Activated T-helper 9 cell treated with anti-CD3 and anti-CD28 coated beads, Interleukin-2, amount 50 U/mL, for 16 hours (primary cell): ENCODE measurements around the gene DEAF1.

Experiments
- DNase-seq: peaks from one replicate; pipeline ENCODE4 v3.0.0-alpha.2; 2020; ENCODE audit warnings: low read depth

DEAF1 gene

DNA sequence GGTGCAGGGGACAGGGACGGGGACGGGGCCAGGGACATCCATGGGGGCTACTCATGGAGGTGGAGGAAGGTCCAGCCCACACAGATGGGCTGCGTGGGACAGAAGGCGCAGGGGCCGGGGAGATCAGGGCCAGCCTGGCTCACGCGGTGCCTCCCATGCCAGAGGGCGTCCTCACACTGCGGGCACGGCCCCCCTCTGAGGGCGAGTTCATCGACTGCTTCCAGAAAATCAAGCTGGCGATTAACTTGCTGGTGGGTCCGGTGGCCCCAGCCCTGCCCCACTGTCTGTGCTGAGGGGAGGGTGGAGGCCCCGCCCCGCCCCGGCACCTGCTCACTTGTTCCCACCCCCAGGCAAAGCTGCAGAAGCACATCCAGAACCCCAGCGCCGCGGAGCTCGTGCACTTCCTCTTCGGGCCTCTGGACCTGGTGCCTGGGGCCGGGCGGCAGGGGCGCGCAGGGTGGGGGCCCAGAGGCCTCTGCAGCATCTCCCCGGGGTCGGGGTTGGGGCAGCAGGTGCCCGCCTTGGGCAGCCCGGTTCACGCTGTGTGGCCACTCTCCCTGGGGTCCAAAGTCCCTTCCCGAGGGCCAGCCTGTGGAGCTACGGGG is 26.8 kb upstream of the DEAF1 start:
- no peak for DNase-seq

DNA sequence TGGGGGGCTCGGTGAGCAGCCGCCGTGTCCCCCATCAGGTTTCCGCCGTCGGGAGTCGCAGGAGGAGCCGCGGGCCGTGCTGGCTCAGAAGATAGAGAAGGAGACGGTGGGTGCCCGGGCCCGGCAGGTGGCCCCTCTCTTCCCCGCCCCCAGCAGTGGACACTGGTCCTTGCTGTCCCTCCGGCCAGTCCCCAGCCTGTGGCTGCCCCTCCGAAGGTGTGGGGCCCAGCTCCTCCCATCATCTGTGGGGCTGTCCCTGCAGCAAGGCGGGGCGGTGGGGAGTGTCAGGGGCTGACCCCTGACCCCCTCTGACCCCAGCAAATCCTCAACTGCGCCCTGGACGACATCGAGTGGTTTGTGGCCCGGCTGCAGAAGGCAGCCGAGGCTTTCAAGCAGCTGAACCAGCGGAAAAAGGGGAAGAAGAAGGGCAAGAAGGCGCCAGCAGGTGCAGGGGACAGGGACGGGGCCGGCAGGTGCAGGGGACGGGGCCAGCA is 26.3 kb upstream of the DEAF1 start:
- DNase-seq, result no peak

DNA sequence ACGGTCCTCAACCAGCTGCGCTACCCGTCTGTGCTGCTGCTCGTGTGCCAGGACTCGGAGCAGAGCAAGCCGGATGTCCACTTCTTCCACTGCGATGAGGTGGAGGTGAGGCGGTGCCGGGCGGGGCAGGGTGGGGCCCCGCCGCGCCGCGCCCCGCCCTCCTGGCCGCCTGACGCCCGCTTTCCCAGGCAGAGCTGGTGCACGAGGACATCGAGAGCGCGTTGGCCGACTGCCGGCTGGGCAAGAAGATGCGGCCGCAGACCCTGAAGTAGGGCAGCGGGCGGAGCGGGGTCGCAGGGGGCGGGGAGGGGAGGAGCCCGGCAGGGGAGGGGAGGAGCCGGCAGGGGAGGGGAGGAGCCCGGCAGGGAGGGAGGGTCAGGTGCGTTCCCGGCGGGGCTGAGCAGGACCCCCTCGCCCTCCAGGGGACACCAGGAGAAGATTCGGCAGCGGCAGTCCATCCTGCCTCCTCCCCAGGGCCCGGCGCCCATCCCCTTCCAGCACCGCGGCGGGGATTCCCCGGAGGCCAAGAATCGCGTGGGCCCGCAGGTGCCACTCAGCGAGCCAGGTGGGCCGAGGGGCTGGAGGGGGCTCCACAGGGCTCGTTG is 25.7 kb upstream of the DEAF1 start:
- peak; percentile 50 for DNase-seq

DNA sequence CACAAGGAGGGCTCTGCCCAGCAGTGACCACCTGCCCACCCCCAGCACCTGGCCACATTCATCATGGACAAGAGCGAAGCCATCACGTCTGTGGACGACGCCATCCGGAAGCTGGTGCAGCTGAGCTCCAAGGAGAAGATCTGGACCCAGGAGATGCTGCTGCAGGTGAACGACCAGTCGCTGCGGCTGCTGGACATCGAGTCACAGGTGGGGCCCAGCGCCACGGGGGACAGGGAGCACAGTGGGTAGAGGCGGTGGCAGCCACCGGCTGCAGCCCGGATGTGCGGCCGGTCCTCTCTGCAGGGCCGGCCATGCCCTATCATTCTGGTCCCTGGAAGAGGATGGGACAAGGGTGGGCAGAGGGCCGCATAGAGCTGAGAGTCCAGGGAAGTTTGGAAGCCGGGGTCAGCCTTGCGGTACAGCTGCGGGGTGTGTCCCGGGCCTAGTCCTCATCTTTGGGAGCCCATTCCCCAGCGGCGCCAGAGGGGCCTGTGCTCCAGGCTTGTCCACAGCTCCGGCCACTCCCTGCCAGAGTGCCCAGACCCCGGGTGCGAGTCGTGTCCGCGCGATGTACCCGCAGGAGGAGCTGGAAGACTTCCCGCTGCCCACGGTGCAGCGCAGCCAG is 25.1 kb upstream of the DEAF1 start:
- DNase-seq, result no peak

DNA sequence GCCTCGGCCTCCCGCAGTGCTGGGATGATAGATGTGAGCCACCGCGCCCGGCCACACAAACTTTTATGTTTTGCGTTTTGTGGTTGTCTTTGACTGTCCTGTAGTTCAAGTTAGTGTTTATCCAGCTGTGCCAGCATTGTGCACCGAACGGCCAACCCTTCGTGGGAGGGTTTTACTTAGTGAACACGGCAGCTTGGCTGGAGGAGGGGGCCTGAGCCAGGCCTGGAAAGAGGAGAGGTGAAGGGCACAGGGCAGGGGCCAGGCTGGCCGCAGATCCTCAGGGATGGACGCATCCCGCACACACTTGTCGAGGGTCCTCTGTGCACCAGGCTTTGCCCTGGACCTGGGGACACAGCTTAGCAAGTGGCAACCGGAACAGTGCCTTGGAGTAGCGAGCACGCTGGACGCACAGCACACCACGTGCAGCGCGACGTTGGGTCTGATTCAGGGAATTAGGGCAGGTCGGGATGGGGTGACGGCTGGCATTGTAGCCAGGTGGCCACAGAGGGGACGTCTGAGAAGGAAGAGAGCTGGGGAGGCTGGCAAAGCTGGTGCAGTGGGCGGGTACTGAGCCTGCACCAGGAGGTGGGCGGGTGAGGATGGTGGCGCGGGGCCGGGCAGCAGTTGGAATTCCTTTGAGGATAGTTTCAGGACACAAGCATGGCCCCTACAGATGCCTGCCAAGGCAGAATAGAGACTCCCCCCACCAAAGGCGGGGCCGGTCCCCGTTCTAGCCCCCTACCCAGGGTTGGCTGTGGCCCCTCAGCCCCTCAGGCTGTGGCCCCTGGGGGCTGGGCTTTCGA is 24.4 kb upstream of the DEAF1 start:
- no peak for DNase-seq

DNA sequence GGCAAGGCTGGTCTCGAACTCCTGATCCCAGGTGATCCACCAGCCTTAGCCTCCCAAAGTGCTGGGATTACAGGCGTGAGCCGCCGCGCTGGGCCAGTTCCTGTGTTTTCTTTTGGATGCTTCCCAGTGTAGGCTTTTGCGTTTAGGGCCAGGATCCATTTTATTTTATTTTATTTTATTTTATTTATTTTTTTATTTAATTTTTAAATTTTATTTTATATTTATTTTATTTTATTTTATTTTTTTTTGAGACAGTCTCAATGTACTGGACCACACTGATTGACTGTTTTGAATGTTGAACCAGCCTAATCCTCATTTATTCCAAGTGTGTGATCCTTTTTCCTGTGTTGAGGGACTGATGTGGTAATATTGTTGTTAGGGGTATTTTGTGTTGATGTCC is 19.4 kb upstream of the DEAF1 start:
- no peak for DNase-seq

DNA sequence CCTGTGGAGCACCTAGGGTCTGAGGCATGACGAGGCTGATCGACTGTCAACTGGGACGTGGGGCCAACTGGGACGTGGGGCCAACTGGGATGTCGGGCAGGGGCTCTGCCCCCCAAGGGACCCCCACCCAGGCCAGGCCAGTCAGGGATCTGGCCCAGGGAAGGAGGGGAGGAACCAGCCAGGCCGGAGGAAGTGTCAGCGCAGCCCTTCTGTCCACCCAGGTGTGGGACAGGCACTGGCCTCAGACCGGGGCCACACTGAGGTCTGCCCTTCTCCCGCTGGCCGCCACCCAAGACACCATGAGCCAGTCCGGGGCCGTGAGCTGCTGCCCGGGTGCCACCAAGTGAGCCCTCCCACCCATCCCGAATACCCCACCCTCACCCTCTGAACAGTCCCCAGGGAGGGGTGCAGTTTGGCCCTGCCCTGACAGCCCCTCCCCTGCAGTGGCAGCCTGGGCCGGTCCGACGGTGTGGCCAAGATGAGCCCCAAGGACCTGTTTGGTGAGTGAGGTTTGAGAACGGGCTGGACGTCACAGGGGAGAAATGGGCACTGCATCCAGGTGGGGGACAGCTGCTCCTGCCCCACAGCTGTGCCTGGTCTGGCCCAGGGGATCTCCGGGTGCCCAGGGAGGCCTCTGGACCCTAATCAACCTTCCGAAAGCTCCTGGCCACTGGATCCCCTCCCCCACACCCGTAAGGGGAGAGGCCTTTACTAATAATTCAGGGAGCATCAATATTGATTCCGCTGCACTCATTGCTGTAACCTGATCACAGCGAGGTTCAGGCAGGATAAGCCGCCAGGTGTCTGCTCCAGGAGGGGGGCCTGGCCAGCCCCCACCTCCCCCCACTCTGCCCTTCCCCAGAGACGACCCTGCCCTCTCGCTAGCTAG is 14.3 kb upstream of the DEAF1 start:
- DNase-seq, result no peak

DNA sequence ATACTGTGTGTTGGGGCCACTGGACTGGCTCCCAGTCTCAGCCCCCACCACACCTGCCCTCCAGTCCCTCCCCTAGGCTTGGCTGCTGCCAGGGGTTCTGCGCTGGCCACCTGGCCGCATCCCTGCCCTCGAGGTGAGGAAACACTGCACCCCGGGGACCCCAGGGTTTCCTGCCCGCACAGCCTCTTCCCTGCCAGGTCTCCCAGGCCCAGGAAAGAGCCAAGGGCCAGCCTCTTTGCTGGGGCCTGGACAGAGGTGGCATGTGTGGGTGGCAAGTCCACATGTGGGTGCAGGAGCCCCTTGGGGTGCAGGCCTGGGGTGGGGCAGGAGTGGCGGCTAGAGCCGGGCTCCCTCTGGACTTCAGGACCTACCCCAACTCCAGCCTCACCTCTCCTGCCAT is 13.5 kb upstream of the DEAF1 start:
- DNase-seq, result no peak

DNA sequence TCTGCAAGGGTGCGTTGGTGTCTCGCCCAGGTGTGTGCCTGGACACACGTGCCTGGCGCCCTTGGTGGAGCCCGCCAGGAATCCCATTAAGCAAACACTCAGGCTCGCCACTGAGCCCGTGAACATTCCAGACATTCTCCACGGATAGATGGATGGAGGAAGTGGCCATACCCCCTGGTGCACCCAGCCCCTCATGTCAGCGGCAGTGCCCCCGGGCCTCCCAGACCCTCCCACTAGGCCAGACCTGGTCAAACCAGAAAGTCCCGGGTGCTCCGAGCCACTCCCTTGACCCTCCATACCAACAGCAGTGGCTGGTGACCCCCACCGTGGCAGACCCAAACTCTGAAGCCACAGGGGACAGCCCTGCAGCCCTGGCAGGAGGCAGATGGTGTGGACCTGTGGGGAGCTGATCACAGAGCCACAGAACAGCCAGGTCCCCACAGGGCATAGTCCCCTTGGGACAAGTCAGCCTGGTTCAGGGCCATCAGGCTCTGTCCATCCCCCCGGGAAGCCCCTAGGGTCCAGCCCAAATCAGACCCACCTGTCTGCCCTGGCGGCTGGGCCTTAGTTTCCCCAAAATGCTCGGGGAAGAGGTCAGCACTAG is 12.9 kb upstream of the DEAF1 start:
- DNase-seq, result no peak

DNA sequence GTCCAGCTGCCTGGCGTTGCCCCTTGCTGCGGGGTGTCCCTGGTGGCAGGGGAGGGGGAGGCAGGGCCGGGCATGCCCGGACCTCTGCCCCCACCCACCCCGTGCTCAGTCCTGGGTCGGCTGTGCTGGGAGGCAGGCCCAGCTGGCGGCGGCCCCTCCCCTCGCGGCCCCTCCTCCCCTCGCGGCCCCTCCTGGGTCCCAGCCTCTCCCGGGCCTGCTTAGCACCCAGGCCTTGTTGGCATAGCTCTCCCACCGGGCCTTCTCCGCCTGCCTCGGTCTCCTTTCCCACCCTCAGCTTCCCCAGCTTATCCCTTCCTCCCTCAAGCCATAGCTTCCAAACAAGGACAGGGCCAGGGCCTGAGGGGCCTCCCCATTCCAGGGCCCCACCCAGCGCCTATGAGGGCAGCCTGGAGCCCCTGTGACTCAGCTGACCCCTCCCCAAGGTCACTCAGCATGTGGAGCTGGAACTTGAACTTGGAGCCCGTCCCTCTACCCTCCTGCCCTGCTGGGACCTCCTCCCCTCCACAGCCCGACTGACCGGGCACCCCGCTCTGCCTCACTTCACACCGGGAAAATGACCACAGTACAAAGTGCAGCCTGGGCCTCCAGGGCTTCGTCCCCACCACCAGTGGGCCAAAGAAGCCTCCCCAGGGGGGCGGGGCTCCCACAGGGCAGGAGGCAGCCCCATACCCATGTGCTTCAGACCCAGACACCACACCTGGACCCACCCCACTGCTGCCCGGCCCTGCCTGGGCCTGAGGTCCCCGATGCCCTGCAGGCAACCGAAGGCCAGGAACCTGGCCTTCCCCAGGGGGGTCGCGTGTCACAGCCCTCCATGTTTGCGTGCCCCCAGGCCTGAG is 12.2 kb upstream of the DEAF1 start:
- DNase-seq, result no peak

DNA sequence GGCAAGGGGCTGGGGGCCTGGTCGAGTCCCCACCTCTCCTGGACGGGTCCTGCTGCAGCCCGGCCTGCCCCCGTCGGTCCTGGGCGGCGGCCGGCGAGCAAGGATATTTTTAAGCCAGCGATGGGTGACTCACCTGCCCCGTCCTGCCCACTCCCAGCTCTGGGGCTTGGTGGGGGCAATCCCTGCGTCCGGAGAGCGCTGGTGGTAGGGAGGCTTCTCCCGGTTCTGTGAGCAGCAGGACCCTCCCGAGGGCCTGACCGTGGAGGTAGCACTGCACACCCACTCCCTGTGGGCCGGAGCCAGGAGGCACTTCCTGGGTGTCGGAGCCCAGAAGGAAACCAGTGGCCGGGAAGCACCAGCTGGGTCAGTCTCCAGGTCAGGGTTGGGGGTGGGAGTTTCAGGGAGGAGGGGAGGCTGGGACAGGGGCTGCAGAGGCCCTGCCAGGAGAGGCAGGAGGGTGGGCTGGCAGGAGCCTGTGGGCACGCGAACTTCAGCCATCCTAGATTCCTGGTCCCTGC is 11.5 kb upstream of the DEAF1 start:
- DNase-seq, result no peak

DNA sequence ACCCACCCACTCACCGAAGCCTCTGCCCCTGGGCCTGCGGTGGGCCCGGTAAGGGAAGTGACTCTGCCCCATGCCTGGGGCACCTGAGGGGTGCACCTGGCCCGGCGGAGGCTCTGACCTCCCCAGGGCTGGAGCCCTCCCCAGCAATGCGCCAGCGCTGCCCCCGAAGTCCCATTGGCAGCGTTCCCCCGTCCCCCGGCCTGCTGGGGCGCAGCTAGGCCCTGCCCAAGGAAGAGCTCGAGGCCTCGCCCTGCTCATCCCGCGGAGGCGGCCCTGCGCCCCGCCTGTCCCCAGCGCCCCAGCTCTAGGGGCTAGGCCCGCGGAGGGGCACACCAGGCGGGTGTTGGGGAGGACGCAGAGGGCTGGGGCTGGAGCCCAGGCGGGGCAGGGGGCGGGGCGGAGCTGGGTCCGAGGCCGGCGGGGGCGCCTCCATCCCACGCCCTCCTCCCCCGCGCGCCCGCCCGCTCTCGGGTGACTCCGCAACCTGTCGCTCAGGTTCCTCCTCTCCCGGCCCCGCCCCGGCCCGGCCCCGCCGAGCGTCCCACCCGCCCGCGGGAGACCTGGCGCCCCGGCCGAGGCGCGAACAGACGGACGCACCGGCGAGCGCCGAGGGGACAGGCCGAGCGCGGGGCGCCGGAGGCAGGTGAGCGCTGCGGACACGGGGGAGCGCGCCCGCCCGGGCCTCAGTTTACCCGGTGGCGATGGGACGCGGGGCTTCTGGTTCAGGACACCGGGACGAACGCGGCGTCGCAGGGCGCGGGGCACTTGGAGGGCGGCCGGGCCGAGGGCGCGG is 10.8 kb upstream of the DEAF1 start, which contains the start of gene EPS8L2:
TSS of gene EPS8L2 (plus strand) at position 586 of the 793 bp plus-strand sequence. CDS start 3,177 bp downstream, outside the sequence.
- DNase-seq, result no peak

DNA sequence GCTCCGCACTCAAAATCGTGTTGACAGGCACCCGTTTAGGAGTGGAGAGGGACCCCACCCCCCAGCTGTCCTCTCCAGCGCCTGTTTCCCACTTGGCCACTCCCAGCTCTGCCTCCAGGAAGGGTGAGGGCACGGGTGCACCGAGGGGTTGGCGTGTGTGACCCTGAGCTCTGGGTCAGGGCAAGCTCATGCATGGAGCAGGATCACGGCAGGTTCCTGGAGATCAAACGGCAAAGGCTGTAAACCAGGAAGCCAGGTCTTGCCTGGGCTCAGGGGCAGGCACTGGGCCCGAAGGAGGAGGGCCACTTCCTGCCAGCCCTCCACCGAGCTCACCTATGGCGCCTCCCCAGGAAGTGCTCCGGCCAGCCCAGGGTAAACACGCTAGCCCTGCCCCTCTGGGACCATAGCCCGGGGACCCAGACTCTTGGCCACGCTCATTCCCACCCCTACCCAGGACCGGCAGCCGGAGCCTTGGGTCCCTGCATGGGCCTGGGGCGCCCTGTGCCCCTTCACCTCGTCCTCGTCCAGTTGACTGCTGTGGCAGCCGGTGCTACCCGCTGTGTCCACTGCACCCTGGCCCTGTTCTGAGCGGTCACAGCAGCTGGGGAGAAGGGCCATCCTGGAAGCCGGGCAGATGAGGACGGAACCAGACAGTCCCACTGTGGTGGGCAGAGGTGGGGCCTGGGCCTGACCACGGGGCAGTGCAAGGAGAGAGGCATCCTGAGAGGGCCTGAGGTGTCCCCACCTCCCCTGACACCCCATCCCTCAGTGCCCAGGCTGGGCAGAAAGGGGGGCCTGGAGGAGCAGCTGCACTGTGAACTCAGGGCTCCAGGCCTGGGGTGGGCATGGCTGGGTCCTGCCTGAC is 10.0 kb upstream of the DEAF1 start:
- no peak for DNase-seq

DNA sequence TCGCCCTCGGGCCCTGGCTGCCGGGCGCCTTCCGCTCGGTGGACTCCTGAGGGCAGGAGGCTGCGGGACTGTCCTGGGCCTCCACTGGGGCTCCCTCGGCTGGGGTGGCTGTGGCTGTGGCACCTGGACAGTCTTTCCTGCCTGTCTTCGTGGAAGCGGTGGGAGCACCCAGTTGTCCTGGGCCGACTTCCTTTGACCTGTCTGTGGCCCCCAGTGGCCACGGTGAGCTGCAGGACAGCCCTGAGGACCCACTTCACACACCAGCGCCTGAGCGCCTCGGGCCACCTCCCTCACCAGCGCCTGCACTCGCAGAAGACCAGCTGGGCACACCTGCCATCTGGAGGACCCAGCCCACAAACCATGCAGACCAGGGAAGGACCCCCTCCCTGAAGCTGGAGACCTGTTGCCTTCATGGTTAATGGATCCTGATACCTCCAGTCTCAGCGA is 9.2 kb upstream of the DEAF1 start:
- no peak for DNase-seq

DNA sequence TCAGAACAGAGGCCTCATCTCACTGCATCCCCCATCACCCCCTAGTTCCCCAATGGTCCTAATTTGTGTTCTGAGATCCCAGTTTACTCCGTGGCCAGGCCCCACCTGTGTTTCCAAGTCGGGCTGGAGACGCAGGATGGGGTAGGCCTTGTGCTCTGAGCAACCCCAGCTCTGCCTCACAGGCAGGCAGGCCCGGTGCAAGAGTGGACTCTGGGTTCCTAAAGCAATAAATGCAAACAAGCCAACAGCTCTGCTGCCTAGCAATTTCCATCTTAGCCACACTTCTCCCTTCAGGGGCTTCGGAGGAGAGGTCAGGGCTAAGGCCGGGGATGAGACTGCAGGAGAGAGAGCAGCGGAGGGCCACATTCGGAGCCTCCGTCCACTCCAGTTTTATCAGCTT is 8.5 kb upstream of the DEAF1 start:
- DNase-seq, result no peak

DNA sequence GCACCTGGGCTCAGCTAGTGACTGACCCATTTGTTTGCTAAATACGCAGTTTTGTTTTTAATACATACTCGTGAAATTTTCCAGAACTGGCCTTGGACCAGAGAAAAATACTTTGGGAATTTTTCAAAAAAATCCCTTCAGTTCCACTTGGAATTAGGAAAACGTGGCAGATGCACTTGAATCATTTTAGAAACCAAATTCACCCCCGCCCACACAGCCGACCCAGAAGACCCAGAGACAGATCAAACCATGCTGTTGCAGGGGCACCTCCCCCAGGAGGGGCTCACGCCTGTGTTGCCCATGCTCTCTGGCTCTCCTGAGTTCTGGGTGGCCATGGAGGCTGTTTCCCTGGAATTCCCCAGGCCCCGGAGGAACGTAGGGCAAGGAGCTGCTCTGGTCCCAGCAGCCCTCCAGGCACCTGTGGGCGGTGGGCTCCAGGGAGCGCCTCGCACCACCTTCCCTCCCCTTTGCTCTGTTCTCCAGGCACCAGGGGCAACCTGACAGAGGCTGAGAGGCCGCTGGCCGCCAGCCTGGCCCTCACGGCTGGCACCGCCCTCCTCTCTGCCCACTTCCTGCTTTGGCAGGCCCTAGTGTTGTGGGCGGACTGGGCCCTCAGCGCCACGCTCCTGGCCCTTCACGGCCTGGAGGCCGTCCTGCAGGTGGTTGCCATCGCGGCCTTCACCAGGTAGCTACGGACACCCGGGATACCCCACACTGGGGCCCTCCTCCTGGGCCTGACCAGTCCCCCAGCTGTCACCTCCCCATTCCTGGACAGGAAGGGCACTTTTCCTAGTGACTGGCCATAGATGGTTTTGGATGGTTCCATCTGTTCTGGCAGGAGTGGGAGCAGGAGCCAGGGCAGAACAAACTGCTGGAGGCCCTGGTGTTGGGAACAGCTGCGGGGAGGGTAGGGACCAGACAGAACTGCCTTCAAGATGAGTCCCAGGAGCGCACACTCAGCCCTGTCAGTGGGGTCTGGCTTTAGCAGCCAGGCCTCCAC is 7.7 kb upstream of the DEAF1 start:
- DNase-seq, result no peak
